Stomach (tissue), 9 donors: ENCODE measurements around the gene MCTP2. TPM values are rescaled to one million over a fixed set of nuclear protein-coding genes. Genes with fewer than 3 reads are reported as not detected.

Experiments used
- DNase-seq, 2 donors: peaks; one replicate each; pipeline versions ENCODE4 v3.0.0 to v3.0.0-alpha.2; 2013 to 2019
- H3K27ac ChIP-seq, 5 donors: fragments of 200-600 bp in 4 of 5; sonication (generic) in 4 of 5; one replicate each; pipeline ENCODE4 v1.5.1; 2013 to 2019; ENCODE audit warnings: mild to moderate bottlenecking in 1 of 5, moderate library complexity in 1 of 5
- H3K27me3 ChIP-seq, 3 donors: fragments of 200-600 bp; sonication (generic); one replicate each; pipeline ENCODE4 v1.5.1; 2017 to 2019; ENCODE audit warnings: mixed run types in 1 of 3
- H3K36me3 ChIP-seq, 4 donors: fragments of 200-600 bp; sonication (generic); 1 replicate in 3 of 4; 2 replicates in 1 of 4; pipeline ENCODE4 v1.5.1; 2016 to 2019
- H3K4me1 ChIP-seq, 4 donors: fragments of 200-600 bp; sonication (generic); one replicate each; pipeline ENCODE4 v1.5.1; 2016 to 2019
- H3K4me3 ChIP-seq, 4 donors: fragments of 200-600 bp; sonication (generic) in 3 of 4; one replicate each; pipeline ENCODE4 v1.5.1; 2016 to 2019; ENCODE audit warnings: mild to moderate bottlenecking in 1 of 4
- H3K9me3 ChIP-seq, 4 donors: fragments of 200-600 bp; sonication (generic); one replicate each; pipeline ENCODE4 v1.5.1; 2016 to 2019
- EP300 ChIP-seq: sonication (generic); formaldehyde crosslinking; IDR thresholded peaks from one replicate; pipeline ENCODE4 v1.6.1; 2017; ENCODE audit warnings: antibody characterized with exemption
- POLR2A ChIP-seq, 4 donors: fragments of 450-650 bp; IDR thresholded peaks; one replicate each; pipeline ENCODE4 v1.6.1; 2016; ENCODE audit warnings: antibody characterized with exemption in 4 of 4, control low read depth in 2 of 4, mild to moderate bottlenecking in 1 of 4, moderate library complexity in 1 of 4
- POLR2AphosphoS5 ChIP-seq, 3 donors: sonication (generic); formaldehyde crosslinking; IDR thresholded peaks; one replicate each; pipeline ENCODE4 v1.6.1; 2016; ENCODE audit warnings: antibody characterized with exemption in 3 of 3
- whole genome bisulfite sequencing, 5 donors: extraction: QIAGEN DNeasy Blood & Tissue Kit in 3 of 5; methylation state at CpG; one replicate each; pipeline versions ENCODE4 v1.1.5 to v1.1.7; 2013 to 2018; 5-methylcytosine and 5-hydroxymethylcytosine counted together
- intact Hi-C: fragments of 100-400 bp; cut with DNase I; formaldehyde crosslinking; loops from one replicate; pipeline ENCODE4 v1.15.1; 2023; ENCODE audit warnings: low total_unique reads
- polyA plus RNA-seq, 3 donors: library from polyadenylated mRNA; stranded (reverse); fragments of 200-250 nt; gene quantifications; one replicate each; pipeline ENCODE4 v1.2.3, GENCODE V29; 2013
- total RNA-seq, 5 donors: library from RNA; depleted of rRNA; stranded (reverse); fragments of >200 nt; gene quantifications; one replicate each; pipeline versions ENCODE4 v1.1.0 to v1.2.3, GENCODE V29; 2014 to 2016
- TF ChIP-seq, protein P1 (sequence below), 7 experiments: fragments of 450-650 bp in 4 of 7; fragments of 200-600 bp in 3 of 7; sonication (generic) in 3 of 7; IDR thresholded peaks; one replicate each; pipeline ENCODE4 v1.5.1; 2016 to 2019; ENCODE audit warnings: antibody characterized with exemption in 7 of 7, control low read depth in 2 of 7, mild to moderate bottlenecking in 1 of 7
- donor health status: healthy with polysubstance abuse.
- donor health status: Bipolar disorder and iron deficiency.
- donor health status: healthy.

The MCTP2 gene
- total and polyA plus RNA-seq, 8 donors, result 2.8 to 62.4 (median 15.4) TPM

DNA sequence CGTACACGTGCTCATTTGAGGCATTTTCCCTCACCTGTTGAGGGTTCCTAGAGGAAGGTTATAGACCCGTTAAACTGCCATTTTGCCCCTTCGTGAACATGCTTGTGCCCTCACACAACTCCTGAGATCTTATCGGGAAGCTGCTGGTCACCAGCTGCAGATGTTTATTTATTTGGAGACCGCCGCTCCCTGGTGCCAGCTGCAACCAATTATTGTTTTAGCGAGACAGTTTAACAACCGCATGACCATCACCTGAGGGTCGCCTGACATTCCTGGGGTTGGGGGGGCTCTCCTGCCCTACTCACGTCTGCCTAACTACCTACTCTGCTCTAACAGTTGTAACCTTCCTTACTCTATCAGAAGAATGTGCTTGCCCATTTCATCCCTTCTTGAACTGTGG lies 292.5 kb downstream of the MCTP2 start:
- H3K4me3 ChIP-seq, result no peak overlapping the region
- no peaks in the 10 kb centered on the region for H3K36me3 ChIP-seq
- H3K27me3 ChIP-seq, result no peaks in the 10 kb centered on the region
- WGBS, 5 donors, result 71 to 77% (median 74%) methylated on average over 11 of the region's 11 CpGs
- no peaks in the 10 kb centered on the region for H3K4me1 ChIP-seq
- intact Hi-C loops, result no loop called here
- no peaks in the 10 kb centered on the region for H3K9me3 ChIP-seq
- no peak overlapping the region for H3K27ac ChIP-seq
- no peak for TF ChIP-seq POLR2A (IDR thresholded peaks at IDR 0.05)
- TF ChIP-seq EP300, result no peak
- no peak for TF ChIP-seq POLR2AphosphoS5 (IDR thresholded peaks at IDR 0.05)
- TF ChIP-seq, protein P1, sequence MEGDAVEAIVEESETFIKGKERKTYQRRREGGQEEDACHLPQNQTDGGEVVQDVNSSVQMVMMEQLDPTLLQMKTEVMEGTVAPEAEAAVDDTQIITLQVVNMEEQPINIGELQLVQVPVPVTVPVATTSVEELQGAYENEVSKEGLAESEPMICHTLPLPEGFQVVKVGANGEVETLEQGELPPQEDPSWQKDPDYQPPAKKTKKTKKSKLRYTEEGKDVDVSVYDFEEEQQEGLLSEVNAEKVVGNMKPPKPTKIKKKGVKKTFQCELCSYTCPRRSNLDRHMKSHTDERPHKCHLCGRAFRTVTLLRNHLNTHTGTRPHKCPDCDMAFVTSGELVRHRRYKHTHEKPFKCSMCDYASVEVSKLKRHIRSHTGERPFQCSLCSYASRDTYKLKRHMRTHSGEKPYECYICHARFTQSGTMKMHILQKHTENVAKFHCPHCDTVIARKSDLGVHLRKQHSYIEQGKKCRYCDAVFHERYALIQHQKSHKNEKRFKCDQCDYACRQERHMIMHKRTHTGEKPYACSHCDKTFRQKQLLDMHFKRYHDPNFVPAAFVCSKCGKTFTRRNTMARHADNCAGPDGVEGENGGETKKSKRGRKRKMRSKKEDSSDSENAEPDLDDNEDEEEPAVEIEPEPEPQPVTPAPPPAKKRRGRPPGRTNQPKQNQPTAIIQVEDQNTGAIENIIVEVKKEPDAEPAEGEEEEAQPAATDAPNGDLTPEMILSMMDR (IDR thresholded peaks at IDR 0.05), result no peak
- DNase-seq, result no peak

GRCh38 chr15:94524565-94524964 lies 293.2 kb downstream of the MCTP2 start:
- no peaks in the 10 kb centered on the region for H3K27me3 ChIP-seq
- no peaks in the 10 kb centered on the region for H3K9me3 ChIP-seq
- H3K4me3 ChIP-seq, result no peak overlapping the region
- H3K36me3 ChIP-seq, result no peaks in the 10 kb centered on the region
- no peaks in the 10 kb centered on the region for H3K4me1 ChIP-seq
- WGBS, 5 donors, result 59 to 85% (median 67%) methylated on average over 2 of the region's 2 CpGs
- no peak overlapping the region for H3K27ac ChIP-seq
- intact Hi-C loops, result no loop called here
- TF ChIP-seq EP300 (no peak), POLR2AphosphoS5 (IDR thresholded peaks at IDR 0.05) (no peak), POLR2A (IDR thresholded peaks at IDR 0.05) (no peak)
- TF ChIP-seq, protein P1 (IDR thresholded peaks at IDR 0.05), result no peak
- DNase-seq, result no peak

DNA sequence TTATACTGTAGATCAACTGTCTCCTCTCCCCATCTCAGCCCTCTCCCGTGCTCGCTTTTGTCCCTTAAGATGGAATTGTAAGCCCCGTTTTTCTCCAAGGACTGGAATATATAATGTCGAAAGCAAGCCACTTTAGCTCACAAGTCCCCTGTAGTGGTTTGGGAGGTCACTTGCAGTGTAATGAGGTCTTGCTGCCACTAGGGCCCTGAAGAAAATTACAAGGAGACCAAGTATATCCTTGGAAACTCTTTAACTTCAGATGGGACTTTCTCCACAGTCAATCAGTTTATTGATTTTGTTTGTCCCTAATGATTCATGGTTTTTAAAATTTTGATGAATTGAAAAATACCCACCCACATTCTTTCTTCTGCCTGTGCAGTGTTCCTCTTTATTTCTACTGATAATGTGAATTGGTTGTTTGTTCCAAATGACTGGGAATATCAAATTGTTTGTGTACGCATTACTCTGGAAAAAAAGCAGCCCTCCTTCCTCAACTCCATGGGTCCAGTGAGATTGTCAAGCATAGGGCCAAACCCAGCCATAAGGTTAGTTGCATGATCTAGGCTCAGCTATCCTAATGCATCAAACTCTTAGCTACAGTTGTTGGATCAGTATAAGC lies 294.8 kb downstream of the MCTP2 start:
- intact Hi-C loops, result no loop called here
- no peaks in the 10 kb centered on the region for H3K27me3 ChIP-seq
- no peaks in the 10 kb centered on the region for H3K36me3 ChIP-seq
- H3K4me3 ChIP-seq, result no peak overlapping the region
- no peak overlapping the region for H3K27ac ChIP-seq
- WGBS, 5 donors, result 61 to 77% (median 74%) methylated on average over 5 of the region's 5 CpGs
- no peak for DNase-seq
- no peaks in the 10 kb centered on the region for H3K4me1 ChIP-seq
- no peaks in the 10 kb centered on the region for H3K9me3 ChIP-seq
- TF ChIP-seq EP300, result no peak
- TF ChIP-seq, protein P1 (IDR thresholded peaks at IDR 0.05), result peak in 2 of 7 experiments; percentile 24 to 28

GRCh38 chr15:94532226-94532625 lies 300.9 kb downstream of the MCTP2 start:
- TF ChIP-seq, protein P1 (IDR thresholded peaks at IDR 0.05), result no peak
- TF ChIP-seq EP300, result no peak
- no peaks in the 10 kb centered on the region for H3K9me3 ChIP-seq
- 52 to 81% (median 62%) methylated on average over 3 of the region's 3 CpGs for WGBS, 5 donors
- intact Hi-C loops, result no loop called here
- H3K27ac ChIP-seq, result no peak overlapping the region
- H3K27me3 ChIP-seq, result no peaks in the 10 kb centered on the region
- H3K4me3 ChIP-seq, result no peak overlapping the region
- H3K4me1 ChIP-seq, result no peaks in the 10 kb centered on the region
- no peak for DNase-seq
- no peaks in the 10 kb centered on the region for H3K36me3 ChIP-seq
